ENCODE measurements around the gene SAT1.

Gene SAT1

DNA sequence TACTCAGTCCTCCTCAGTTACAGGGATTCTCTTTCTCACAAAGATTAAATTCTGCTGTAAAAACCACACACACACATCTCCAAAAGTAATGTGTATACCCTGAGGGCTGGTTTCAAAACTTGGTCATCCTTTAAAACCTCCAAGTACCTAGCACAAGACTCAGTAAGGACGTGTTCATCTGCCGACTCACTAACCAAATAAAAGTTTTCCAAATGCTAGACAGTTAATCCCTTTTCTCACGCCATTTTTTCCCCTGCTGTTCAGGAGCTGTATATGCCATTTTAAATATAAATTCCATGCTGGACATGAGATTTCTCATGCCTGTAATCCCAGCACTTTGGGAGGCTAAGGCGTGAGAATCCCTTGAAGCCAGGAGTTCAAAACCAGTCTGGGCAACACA, 3.9 kb upstream of the SAT1 start:
- no peak for DNase-seq

DNA sequence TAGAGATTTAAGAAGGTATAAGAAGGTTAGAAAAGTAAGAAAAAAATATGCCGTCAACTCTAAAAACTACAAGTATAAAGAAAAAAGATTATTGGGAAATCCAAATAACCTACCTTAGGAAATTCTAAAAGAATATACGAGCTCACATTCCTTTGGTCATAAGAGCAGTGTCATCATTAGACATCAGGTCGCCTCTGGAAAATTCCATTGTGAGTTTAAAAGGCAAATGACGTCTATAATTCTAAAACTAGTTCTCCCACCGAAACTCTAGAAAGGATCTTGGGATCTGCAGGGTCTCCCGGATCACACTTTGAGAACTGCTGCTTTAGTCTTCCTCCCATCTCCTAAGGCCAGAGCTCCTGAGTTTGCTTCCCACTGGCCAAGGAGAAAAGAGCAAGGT, 518 bp upstream of the SAT1 start:
- no peak for DNase-seq

DNA sequence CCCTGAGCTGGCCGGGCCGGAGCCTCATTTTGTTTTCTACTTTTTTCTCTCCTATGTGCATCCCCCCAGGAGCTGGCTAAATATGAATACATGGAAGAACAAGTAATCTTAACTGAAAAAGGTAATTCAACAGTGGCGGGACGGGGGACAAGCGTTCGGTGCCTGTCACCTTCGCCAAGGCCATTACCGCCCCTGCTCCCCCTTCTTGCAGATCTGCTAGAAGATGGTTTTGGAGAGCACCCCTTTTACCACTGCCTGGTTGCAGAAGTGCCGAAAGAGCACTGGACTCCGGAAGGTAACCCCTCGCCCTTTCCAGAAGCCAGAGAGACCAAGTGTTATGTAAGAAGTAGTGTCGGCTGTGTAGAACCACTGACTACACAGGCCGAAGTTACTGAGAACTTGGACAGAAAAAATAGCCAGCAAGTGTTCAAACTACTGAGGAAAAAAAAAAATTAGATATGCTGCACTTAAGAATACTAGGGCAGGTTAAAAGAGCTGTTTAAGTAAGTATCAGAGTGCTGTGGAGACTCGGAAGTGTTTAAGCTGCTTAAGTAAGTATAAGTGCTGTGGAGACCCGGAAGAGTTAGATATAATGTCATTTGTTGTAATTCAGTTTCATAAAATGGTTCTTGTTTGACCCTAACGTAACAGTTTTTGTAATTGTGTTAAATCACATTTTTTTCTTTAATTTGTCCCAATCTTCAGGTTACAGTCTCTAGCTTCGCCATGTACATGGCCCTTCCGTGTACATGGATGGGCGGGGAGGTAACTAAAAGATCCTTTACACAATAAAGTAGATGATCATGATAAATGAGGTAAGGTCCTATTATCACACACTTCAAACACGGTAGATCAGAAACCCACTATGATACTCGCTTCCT, 856 bp downstream of the SAT1 start:
- DNase-seq = peak; percentile 9

DNA sequence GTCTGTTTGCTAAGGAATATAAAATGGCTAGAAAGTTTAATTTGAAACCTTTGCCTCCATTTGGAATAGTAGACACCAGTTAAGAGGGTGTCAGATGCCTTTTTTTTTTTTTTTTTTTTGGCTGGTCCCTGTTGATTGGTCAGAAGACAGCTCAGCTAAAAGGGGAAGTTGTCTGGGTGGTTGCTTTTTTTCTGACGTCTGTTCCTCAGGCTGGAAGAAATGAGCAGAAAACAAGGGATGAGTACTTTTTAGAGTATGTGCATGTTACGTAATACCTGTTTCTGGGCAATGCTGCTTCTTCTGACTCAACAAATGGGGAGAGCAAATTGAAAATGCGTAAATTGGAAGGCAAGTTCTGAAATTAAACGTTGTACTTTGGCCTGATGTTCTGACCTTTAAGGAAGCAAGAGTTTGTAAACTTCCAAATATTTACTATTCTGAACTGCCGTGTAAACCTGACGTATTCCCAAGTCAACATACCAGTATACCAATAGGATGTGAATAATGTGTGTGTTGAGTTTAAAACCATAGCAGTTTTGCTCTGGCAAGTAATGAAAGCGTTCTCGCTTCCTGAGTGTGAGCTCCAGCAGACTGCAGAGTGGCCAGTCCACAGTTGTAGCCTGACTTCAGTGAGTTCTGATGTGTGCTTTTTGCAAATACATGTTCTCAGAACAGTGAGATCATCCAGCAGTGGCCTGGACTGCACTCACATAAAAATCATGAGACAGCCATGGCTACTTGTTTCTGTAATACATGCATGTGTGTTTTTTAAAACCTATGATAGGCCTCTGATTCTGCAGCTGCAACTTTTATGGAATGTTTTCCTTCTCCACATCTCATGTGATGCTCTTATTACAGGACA, 1.7 kb downstream of the SAT1 start:
- no peak for DNase-seq

DNA sequence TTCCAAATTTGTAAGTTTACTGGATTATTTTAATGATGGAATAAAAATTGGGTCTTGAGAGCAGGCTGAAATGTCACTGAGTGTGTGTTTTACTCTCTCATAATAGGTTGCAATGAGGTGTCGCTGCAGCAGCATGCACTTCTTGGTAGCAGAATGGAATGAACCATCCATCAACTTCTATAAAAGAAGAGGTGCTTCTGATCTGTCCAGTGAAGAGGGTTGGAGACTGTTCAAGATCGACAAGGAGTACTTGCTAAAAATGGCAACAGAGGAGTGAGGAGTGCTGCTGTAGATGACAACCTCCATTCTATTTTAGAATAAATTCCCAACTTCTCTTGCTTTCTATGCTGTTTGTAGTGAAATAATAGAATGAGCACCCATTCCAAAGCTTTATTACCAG, 2.6 kb downstream of the SAT1 start:
- no peak for DNase-seq

DNA sequence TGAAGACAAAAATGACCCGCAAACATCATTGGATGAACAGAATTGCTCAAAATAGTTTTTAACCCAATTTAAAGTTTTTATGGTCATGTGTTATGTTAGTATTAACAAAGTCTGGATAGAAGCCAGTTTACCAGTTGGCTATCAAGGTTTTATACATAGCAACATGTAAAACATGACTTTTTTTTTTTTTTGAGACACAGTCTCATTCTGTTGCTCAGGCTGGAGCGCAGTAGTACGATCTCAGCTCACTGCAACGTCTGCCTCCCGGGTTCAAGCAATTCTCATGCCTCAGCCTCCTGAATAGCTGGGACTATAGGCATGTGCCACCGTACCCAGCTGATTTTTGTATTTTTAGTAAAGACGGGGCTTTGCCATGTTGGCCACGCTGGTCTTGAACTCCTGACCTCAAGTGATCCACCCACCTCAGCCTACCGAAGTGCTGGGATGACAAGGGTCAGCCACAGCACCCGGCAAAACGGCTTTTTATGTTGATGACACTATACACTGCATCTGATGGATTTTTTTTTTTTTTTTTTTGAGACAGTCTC, 3.4 kb downstream of the SAT1 start:
- DNase-seq = no peak

DNA sequence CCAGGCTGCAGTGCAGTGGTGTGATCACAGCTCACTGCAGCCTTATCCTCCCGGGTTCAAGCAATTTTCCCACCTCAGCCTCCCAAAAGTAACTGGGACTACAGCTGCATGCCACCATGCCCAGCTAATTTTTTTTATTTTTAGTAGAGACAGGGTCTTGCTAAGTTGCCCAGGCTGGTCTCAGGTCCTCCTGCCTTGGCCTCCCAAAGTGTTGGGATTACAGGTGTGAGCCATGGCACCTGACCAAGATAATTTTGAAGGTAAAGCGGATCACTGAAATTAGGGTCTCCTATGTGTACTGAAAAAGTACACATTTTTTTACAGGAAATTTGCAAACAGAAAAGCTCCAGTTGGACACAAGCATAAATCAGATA, 4.8 kb downstream of the SAT1 start:
- DNase-seq = no peak

DNA sequence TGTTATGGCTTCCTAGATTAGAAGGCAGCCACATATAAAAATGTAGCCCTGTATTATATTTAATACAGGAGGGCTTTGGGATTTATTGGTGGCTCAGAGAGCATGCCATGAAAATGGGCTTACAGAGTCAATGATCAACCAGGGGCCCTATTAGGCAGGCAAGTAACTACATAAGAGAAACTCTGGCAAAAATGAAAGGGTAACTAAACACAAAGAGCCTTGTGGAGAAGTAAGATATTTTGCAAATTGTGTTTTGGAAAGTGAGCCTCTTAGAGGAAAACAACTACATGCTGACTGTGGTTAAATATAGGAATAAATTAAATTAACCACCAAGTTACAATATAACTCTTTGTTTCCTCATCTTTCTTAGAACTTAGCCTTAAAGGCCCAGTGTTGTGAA, 5.5 kb downstream of the SAT1 start:
- DNase-seq = no peak

DNA sequence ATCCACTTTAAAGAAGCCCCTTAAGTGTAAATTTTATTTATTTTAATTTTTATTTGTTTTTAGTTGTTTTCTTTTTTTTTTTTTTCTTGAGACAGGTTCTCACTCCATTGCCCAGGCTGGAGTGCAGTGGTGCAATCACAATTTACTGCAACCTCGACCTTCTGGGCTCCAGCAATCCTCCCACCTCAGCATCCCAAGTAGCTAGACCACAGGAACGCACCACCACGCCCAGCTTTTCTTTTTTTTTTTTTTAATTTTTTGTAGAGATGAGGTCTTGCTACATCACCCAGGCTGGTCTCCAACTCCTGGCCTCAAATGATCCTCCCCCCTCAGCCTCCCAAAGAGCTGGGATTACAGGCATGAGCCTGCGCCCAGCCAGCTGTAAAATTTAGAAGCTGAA, 6.0 kb downstream of the SAT1 start:
- DNase-seq = no peak

DNA sequence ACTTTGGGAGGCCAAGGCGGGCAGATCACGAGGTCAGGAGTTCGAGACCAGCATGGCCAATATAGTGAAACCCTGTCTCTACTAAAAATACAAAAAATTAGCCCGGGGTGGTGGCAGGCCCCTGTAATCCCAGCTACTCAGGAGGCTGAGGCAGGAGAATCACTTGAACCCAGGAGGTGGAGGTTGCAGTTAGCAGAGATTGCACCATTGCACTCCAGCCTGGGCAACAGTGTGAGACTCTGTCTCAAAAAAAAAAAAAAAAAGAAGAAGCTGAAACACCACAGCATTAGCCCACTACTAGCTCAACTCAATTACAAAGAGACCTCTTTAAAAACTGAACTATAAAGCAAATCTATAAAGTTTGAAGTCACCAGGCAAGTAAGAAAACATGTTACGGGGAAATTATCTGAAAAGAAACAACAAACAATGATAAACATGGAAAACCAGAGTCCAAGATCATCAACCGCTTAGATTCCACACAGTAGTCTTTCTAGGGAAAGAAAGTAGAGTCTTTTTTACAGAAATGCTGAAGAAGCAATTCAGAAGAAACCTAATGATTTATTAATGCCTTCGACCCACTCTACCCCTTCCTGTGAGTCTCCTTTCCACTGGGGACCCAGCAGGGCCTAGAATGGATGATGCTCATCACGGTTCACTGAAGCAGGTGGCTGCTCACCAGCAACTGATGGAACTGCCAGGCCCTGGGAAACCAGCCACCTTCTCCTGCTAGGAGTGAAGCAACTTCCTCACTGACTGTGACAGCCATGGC, 6.6 kb downstream of the SAT1 start:
- no peak for DNase-seq

DNA sequence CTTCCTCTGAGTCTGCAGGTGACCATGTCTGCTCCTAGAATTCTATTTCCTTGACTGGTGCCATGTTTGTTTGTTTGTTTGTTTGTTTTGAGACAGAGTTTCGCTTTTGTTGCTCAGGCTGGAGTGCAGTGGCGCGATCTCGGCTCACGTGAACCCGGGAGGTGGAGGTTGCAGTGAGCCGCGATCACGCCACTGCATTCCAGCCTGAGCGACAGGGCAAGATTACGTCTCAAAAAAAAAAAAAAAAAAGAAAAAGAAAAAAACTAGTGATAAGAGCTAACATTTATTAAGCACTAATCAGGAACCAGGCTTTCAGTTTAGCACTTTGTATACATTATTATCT, 7.2 kb downstream of the SAT1 start:
- no peak for DNase-seq

DNA sequence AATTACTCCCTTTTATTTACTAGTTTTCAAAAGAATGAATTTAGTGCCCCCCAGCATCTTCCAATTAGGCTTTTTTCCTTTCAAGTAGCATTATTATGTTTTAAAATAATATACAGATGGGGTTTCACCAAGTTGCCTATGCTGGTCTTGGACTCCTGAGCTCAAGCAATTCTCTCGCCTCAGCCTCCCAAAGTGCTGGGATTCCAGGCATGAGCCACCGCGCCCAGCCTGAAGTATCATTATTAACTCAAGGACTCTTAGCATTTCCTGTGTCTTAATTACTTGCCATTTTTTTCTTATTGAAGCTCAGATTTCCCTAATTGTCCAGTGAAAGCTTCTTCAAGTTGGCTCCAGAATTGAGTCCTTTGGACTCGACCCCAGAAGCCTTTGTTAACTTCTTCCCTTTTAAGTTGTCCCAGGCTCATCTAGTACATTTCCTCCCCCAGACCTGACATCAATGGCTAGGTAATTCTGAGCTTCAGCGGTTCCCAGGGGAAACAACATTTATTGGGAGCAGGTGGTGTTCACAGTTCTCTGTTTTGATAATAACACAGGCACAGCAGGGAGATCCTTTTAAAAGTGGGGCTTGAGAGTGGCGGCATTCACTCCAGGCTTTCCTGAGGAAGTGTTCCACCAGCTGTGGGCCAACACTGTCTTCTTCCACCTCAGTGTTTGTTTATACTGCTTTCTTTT, 10.0 kb downstream of the SAT1 start:
- DNase-seq = no peak

DNA sequence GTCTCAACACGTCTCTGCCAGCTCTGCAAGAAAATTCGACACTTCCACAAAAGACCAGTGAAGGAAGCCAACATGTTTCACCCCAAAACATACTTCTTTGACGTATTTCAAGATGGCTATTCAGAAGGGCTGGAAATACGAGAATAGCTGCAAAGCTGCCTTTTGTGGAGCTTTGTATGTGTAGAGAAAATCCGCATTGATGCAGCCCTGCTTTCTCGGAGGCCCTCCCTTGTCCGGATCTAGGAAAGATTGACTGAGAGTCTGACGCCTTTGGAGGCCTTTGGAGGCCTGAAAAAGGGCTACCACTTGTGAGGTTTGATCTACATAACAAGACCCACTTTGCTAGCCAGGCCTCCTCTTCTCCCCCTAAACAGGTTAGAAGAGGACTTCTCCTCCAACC, 12.2 kb downstream of the SAT1 start:
- DNase-seq = no peak

DNA sequence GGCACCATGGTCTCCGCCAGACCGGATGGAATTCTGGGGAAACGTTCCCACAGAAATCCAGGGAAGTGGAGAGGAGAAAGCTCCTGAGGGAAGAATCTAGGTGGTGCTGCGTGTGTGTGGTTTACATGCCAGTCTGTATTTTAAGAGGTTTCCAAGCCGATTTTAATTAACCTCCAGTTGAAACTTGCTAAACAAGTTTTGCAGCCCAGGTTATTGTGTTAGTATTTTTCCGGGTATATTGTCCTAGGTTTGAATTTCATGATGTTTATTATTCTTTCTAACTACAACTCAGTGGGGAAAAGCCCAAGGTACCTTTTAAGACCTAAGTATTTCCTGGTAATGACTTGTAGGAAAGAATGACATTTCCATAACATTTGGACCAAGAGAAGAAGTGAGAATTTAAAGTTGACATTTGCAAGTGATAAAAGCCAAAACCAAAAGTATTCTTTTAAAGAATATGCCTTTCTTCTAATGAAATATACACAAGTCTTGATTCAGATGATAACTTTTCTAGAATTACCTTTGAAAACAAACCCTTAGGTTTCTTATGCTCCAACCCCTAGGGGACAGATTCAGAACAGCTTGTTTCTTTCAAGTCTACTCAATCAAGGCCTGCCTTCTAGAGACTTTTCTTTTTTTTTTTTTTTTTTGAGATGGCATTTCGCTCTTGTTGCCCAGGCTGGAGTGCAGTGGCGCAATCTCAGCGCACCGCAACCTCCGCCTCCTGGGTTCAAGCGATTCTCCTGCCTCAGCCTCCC, 14.6 kb downstream of the SAT1 start:
- DNase-seq = no peak

DNA sequence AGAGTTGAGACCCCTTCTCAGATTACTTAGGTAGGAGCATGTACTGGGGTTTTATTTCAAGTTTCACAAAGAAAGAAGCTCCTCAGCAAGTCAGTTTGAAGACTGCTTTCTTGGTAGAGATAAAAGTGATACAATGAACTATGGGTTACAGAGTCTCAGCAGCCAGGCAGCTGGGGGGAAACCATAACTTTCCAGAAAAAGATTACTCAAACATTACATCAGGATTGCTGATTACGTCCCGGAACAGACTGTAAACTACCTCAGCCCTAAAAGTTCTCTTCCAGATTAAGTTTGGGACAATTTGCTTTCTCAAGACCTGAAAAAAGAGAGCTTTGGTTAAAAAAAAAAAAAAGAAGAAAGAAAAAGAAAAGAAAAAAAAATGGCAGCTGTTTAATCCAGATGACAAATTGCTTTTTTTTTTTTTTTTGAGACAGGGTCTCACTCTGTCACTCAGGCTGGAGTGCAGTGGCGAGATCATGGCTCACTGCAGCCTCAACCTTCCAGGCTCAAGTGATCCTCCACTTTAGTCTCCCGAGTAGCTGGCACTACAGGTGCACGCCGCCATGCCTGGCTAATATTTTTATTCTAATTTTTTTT, 16.6 kb downstream of the SAT1 start:
- DNase-seq = no peak

DNA sequence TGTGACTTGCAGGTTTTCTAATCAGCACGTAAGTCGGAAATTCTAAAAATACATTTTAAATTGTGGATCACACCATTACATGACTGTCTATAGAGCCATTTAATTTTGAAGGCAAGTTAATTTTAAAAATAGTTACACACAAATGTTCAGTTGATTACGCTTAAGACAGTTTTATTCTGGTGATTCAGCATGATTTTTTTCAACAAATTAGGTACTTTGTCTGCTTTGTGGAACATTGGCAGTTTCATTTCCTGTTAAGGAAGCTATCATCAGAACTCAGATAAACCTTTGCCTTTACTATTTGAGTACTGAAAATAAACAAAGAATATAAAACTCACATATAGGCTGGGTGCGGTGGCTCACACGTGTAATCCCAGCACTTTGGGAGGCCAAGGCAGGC, 19.5 kb downstream of the SAT1 start:
- no peak for DNase-seq

DNA sequence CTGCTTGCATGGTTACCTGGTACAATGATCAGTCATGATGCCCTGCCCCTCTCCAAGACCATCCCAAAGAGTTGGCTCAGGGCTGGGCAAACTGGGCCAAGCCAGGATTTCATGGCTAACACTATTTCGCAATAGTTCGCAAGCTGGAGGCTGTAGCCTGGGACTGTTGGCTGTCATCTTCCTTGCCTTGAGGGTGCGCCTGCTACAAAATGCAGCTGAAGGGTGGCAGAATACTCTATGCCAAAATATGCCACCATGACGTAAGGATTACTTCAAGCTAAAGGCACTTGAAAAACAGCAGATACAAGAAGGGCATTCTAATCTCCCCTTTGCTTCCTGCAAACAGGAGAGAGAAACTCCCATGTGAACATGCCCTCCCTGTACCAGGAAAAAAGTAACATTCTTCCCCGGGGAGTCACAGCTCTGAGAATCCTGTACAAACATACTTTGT, 21.0 kb downstream of the SAT1 start:
- no peak for DNase-seq

DNA sequence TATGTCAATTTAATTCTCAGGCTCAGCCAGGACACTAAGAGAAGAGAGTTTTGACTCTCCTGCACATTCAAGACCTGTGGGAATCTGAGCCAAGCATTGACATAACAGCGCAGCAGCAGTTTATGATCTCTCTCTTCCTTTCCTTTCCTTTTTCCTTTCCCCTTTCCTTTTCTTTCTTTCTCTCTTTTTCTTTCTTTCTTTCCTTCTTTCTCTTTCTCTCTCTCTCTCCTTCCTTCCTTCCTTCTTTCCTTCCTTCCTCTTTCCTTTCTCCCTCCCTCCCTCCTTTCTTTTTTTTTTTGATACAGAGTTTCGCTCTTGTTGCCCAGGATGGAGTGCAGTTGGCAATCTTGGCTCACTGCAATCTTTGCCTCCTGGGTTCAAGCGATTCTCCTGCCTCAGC, 21.6 kb downstream of the SAT1 start:
- DNase-seq = no peak

DNA sequence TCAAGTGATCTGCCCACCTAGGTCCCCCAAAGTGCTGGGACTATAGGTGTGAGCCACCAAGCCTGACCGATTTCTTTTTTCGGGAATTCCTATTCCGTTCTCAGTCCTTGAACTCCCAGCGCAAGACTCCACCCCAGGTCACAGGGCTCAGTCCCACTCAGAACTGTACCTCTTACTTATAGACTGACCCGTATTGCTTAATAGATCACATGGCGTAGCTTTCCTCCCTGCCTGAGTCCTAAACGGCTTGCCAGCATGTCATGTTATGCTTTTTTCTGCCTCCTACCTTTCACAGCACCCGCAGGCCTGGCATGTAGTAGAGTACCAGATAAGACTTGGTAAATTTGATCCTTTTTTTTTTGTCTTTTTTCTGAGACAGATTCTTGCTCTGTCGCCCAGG, 22.4 kb downstream of the SAT1 start:
- no peak for DNase-seq

DNA sequence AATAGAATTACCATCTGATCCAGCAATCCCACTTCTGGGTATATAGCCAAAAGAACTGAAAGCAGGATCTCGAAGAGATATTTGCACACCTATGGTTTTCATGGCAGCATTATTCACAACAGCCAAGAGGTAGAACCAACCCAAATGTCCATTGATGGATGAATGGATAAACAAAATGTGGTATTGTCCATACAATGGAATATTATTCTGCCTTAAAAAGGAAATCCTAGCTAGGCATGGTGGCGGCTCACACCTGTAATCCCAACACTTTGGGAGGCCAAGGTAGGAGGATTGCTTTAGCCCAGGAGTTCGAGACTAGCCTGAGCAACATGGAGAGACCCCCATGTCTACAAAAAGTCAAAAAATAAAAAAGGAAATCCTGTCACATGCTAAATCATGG, 27.3 kb downstream of the SAT1 start:
- no peak for DNase-seq

DNA sequence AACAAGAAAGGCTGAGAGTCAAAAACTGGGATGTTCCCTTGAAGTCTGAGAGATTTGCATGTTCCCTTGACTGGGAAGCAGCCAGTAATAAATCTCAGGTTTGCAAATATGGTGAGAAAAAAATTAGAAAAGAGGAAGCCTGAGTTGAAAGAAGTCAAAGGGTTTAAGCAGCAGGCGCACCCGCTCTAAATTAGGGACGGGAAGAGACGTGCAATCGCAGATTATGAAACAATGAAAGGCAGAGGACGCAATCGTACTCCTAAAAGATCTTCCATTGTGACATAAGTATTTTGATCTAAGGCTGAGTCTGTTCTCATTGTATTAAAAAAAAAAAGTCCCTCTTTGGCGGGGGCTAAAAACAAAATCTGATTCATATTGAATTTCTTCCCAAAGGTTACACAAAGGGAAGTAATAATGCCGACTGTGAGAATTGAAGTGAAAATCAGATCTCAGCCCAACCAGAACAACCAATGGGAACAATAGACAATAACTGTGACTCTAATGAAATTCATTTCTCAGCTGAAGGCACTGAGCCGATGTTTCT, 28.2 kb downstream of the SAT1 start:
- DNase-seq = no peak

All from activated CD4-positive, alpha-beta T cell treated with anti-CD3 and anti-CD28 coated beads for 48 hours (primary cell).